Mesendoderm (in vitro differentiated cells): ENCODE measurements around the gene FKBP10. TPM values are rescaled to one million over a fixed set of nuclear protein-coding genes. Genes with fewer than 3 reads are reported as not detected.

ENCODE experiments used
- DNase-seq: peaks from one replicate; pipeline ENCODE4 v3.0.0; 2013
- H2AK5ac ChIP-seq: 2 replicates; pipeline ENCODE4 v1.6.1; 2013; ENCODE audit warnings: low read length, inconsistent platforms
- H2BK120ac ChIP-seq: 2 replicates; pipeline ENCODE4 v1.6.1; 2013; ENCODE audit warnings: low read depth, mild to moderate bottlenecking, low read length, moderate library complexity, mixed read lengths
- H2BK15ac ChIP-seq: replicated peaks from 2 replicates; pipeline ENCODE4 v1.6.1; 2013; ENCODE audit warnings: low read depth, mild to moderate bottlenecking, moderate library complexity
- H2BK5ac ChIP-seq: 2 replicates; pipeline ENCODE4 v1.6.1; 2013; ENCODE audit warnings: low read length, inconsistent platforms
- H3K18ac ChIP-seq: 2 replicates; pipeline ENCODE4 v1.6.1; 2013; ENCODE audit warnings: mild to moderate bottlenecking, low read length, mixed read lengths
- H3K23ac ChIP-seq: one replicate; pipeline ENCODE4 v1.6.1; 2013; ENCODE audit warnings: low read length
- H3K27ac ChIP-seq: 2 replicates; pipeline ENCODE4 v1.5.1; 2013; ENCODE audit warnings: low read depth, mild to moderate bottlenecking, inconsistent platforms, low read length, moderate library complexity
- H3K27me3 ChIP-seq: 2 replicates; pipeline ENCODE4 v1.6.1; 2013; ENCODE audit warnings: low read length, control low read depth, mild to moderate bottlenecking, inconsistent platforms; ENCODE audit not compliant: insufficient read depth, poor library complexity
- H3K36me3 ChIP-seq: 2 replicates; pipeline ENCODE4 v1.6.1; 2013; ENCODE audit warnings: low read length, inconsistent platforms; ENCODE audit not compliant: control insufficient read depth, insufficient read depth
- H3K4ac ChIP-seq: one replicate; pipeline ENCODE4 v1.6.1; 2013; ENCODE audit warnings: low read depth, mild to moderate bottlenecking, low read length, moderate library complexity
- H3K4me1 ChIP-seq: 2 replicates; pipeline ENCODE4 v1.6.1; 2013; ENCODE audit warnings: low read depth, low read length, inconsistent platforms; ENCODE audit not compliant: control insufficient read depth
- H3K4me2 ChIP-seq: 2 replicates; pipeline ENCODE4 v1.6.1; 2013; ENCODE audit warnings: low read length
- H3K4me3 ChIP-seq: 2 replicates; pipeline ENCODE4 v1.5.1; 2013; ENCODE audit warnings: mild to moderate bottlenecking, low read length
- H3K56ac ChIP-seq: one replicate; pipeline ENCODE4 v1.6.1; 2013; ENCODE audit warnings: low read length
- H3K79me1 ChIP-seq: 2 replicates; pipeline ENCODE4 v1.6.1; 2013; ENCODE audit warnings: low read length, inconsistent platforms
- H3K79me2 ChIP-seq: 2 replicates; pipeline ENCODE4 v1.6.1; 2013; ENCODE audit warnings: mild to moderate bottlenecking, low read length; ENCODE audit not compliant: control insufficient read depth, insufficient read depth
- H3K9ac ChIP-seq: 2 replicates; pipeline ENCODE4 v1.6.1; 2013; ENCODE audit warnings: low read length, inconsistent platforms
- H4K5ac ChIP-seq: one replicate; pipeline ENCODE4 v1.6.1; 2013; ENCODE audit warnings: low read length
- H4K8ac ChIP-seq: one replicate; pipeline ENCODE4 v1.6.1; 2013; ENCODE audit warnings: low read depth, mild to moderate bottlenecking, control low read depth, low read length, moderate library complexity
- WGBS: extraction: QIAGEN DNeasy Blood & Tissue Kit; methylation state at CpG from one replicate; pipeline ENCODE4 v1.1.7; 2013; ENCODE audit warnings: low lambda C conversion rate, missing lambda C conversion rate; ENCODE audit not compliant: insufficient coverage; ENCODE audit errors: extremely low coverage; 5-methylcytosine and 5-hydroxymethylcytosine counted together
- polyA plus RNA-seq, 2 experiments: library from polyadenylated mRNA; stranded (reverse); fragments of 200-250 nt; gene quantifications; one replicate each; pipeline ENCODE4 v1.2.3, GENCODE V29; 2013

The FKBP10 gene, protein sequence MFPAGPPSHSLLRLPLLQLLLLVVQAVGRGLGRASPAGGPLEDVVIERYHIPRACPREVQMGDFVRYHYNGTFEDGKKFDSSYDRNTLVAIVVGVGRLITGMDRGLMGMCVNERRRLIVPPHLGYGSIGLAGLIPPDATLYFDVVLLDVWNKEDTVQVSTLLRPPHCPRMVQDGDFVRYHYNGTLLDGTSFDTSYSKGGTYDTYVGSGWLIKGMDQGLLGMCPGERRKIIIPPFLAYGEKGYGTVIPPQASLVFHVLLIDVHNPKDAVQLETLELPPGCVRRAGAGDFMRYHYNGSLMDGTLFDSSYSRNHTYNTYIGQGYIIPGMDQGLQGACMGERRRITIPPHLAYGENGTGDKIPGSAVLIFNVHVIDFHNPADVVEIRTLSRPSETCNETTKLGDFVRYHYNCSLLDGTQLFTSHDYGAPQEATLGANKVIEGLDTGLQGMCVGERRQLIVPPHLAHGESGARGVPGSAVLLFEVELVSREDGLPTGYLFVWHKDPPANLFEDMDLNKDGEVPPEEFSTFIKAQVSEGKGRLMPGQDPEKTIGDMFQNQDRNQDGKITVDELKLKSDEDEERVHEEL
- polyA plus RNA-seq (2013, experiment 1 of 2) = 113 TPM
- polyA plus RNA-seq (2013, experiment 2 of 2) = 114 TPM

DNA sequence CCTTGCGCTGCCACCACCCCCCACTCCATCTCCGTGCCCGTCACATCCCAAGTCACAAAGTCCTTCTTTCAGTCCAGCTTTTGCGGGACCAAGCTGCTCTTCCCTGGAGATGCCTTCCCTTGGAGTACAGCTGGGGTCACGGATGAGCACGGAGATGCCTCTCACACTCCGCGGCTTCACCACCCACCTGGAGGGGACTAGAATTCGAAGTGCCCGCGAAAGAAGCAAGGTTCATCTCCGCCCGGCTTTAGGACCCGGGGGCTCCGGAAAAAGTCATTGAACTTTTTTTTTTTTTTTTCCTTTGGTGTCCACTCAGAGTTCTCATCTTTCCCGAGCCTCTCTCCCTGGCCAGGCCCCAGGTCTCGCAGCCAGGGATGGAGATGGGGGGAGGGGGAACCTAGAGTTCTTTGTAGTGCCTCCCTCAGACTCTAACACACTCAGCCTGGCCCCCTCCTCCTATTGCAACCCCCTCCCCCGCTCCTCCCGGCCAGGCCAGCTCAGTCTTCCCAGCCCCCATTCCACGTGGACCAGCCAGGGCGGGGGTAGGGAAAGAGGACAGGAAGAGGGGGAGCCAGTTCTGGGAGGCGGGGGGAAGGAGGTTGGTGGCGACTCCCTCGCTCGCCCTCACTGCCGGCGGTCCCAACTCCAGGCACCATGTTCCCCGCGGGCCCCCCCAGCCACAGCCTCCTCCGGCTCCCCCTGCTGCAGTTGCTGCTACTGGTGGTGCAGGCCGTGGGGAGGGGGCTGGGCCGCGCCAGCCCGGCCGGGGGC, at the start of gene FKBP10:
Gene FKBP10 (plus strand): TSS at position 624 of the 771 bp plus-strand sequence. CDS start 31 bp downstream, at position 655.
- Histone ChIP-seq H3K56ac (peak within 1 kb of the TSS; percentile 91), H3K27ac (peak within 1 kb of the TSS; percentile 95), H2BK15ac (no peak within 1 kb of the TSS), H2BK120ac (peak within 1 kb of the TSS; percentile 78), H3K79me1 (peaks cover 19% of the 10 kb centered on the region), H3K4me2 (peak within 1 kb of the TSS; percentile 95), H2AK5ac (peak within 1 kb of the TSS; percentile 75), H4K5ac (no peak within 1 kb of the TSS), H3K27me3 (no peaks in the 10 kb centered on the region), H3K9ac (peak within 1 kb of the TSS; percentile 89), H3K36me3 (peaks cover 3% of the 10 kb centered on the region), H3K18ac (peak within 1 kb of the TSS; percentile 96), H4K8ac (peak within 1 kb of the TSS; percentile 28), H3K79me2 (peaks cover 30% of the 10 kb centered on the region), H3K4me1 (peaks cover 6% of the 10 kb centered on the region), H3K4ac (peak within 1 kb of the TSS; percentile 60), H3K4me3 (peak within 1 kb of the TSS; percentile 74), H3K23ac (peak within 1 kb of the TSS; percentile 86), H2BK5ac (peak within 1 kb of the TSS; percentile 65)
- DNase-seq = peak; percentile 98
- WGBS = no CpG with 5 or more reads among the region's 35 CpGs

DNA sequence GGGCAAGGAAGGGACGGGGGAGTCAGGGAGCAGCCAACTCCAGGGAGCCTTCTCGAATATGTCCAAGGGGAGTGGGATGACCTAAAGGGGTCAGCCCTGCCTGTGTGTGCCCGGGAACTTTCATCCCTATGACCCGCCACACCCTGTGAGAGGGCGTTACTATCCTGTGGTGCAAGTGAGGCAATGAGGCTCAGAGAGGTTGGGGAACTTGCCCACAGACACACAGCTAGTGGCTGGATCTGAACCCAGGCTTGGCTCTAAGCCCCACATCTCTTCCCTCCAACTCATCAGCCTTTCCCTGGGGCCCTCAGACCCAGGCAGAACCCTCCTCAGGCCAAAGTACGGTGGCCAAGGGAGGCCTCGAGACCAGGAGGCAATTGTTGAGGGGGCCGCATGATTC, 49.5 kb upstream of the FKBP10 start:
- no peak overlapping the region for H3K4me3 ChIP-seq
- no peak overlapping the region for H3K18ac ChIP-seq
- H2BK5ac ChIP-seq = no peak overlapping the region
- no peaks in the 10 kb centered on the region for H3K27me3 ChIP-seq
- H3K4me1 ChIP-seq = no peaks in the 10 kb centered on the region
- WGBS = no CpG with 5 or more reads among the region's 8 CpGs
- DNase-seq = no peak
- H4K5ac ChIP-seq = no peak overlapping the region
- H3K79me2 ChIP-seq = no peaks in the 10 kb centered on the region
- peaks cover 20% of the 10 kb centered on the region for H3K36me3 ChIP-seq
- no peak overlapping the region for H3K27ac ChIP-seq
- H3K23ac ChIP-seq = no peak overlapping the region
- H3K4me2 ChIP-seq = no peak overlapping the region
- H2AK5ac ChIP-seq = no peak overlapping the region
- H4K8ac ChIP-seq = no peak overlapping the region
- H2BK120ac ChIP-seq = no peak overlapping the region
- no peak overlapping the region for H3K56ac ChIP-seq
- no peak overlapping the region for H3K4ac ChIP-seq
- H3K79me1 ChIP-seq = no peaks in the 10 kb centered on the region
- no peak overlapping the region for H2BK15ac ChIP-seq
- no peak overlapping the region for H3K9ac ChIP-seq

DNA sequence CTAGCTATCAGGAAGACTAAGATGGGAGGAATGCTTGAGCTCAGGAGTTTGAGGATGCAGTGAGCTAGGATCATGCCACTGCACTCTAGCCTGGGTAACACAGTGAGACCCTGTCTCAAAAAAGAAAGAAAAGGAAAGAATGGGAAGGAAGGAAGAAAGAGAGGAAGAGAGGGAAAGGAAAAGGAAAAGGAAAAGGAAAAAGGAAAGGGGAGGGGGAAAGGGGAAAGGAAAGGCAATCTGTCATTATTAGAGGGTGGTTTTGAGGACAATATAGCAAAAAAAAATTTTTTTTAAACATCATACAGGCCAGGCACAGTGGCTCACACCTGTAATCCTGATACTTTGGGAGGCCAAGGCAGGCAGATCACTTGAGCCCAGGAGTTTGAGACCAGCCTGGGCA, 46.7 kb upstream of the FKBP10 start:
- Histone ChIP-seq H3K23ac (no peak overlapping the region), H2BK15ac (no peak overlapping the region), H3K4me3 (no peak overlapping the region), H3K79me2 (no peaks in the 10 kb centered on the region), H3K36me3 (peaks cover 26% of the 10 kb centered on the region), H4K8ac (no peak overlapping the region), H3K9ac (no peak overlapping the region), H3K27ac (no peak overlapping the region), H4K5ac (no peak overlapping the region), H3K79me1 (no peaks in the 10 kb centered on the region), H3K4me2 (no peak overlapping the region), H3K4me1 (no peaks in the 10 kb centered on the region), H2BK5ac (no peak overlapping the region), H3K18ac (no peak overlapping the region), H2AK5ac (no peak overlapping the region), H3K4ac (no peak overlapping the region), H3K56ac (no peak overlapping the region), H3K27me3 (no peaks in the 10 kb centered on the region), H2BK120ac (no peak overlapping the region)
- DNase-seq = no peak

DNA sequence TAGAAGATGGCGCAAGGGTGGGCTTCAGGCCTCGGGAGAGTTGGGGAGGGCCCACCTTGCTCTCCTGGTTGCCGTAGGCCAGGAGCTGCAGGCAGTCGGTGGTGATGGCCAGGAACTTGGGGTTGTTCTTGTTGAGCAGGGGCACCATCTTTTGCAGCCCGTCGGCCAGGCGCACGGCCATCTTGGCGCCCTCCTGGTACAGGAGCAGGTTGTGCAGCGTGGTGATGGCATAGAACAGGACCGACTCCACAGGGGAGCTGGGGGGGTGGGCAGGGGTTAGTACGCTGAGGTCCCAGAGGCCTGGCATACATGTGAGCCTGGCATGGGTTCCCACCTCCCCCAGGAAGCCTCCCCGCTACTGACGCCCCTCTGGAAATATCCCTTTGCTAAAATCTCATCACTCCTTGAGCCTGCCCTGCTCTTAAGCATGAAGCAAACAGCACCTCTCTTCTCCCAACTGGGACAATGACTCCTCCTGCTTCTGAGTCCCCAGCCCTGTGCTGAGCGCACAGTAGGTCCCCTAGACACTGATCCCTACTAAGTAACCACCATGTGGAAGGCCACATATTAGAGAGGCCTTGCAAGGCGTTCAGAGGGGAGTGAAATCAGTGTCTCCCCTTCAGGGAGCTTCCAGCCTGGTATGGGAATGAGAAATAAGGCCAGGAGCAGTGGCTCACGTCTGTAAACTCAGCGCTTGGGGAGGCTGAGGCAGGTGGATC, 45.3 kb upstream of the FKBP10 start:
- no CpG with 5 or more reads among the region's 18 CpGs for WGBS
- Histone ChIP-seq H3K23ac (no peak overlapping the region), H3K27me3 (no peaks in the 10 kb centered on the region), H2BK5ac (no peak overlapping the region), H3K36me3 (peaks cover 26% of the 10 kb centered on the region), H4K5ac (no peak overlapping the region), H3K56ac (no peak overlapping the region), H4K8ac (no peak overlapping the region), H3K79me2 (no peaks in the 10 kb centered on the region), H2AK5ac (no peak overlapping the region), H3K79me1 (peaks cover 5% of the 10 kb centered on the region), H3K4me3 (no peak overlapping the region), H3K4me2 (no peak overlapping the region), H3K18ac (no peak overlapping the region), H3K4ac (no peak overlapping the region), H3K4me1 (peaks cover 3% of the 10 kb centered on the region), H2BK15ac (no peak overlapping the region), H3K9ac (no peak overlapping the region), H2BK120ac (no peak overlapping the region), H3K27ac (no peak overlapping the region)
- no peak for DNase-seq

DNA sequence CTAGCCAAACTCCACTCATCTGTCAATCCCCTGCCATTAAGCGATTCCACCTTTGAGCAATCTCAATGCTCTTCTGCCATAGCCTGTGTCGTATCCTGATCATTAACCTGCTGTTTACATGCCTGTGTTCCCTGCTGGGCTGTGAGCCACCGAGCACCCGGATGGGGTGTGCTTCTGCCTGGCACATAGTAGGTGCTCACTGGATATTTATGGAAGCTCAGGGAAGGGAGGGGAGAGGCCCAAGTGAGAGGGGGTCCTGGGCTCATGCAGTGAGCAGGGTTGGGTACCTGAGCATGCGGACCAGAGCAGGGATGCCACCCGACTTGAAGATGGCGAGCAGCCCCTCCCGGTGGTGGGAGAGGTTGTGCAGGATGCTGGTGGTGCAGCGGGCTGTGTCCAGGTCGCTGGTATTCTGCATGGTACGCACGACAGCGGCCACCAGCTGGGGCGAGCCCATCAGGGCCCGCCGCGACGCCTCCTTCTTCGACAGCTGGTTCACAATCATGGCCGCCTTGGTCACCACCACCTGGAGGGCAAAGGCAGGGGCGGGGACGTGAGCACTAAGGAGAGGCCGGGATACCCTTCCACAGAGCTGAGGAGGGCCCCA, 44.0 kb upstream of the FKBP10 start:
- Histone ChIP-seq H3K79me1 (peaks cover 8% of the 10 kb centered on the region), H4K8ac (no peak overlapping the region), H3K18ac (no peak overlapping the region), H3K27me3 (no peaks in the 10 kb centered on the region), H3K79me2 (peaks cover 4% of the 10 kb centered on the region), H2BK15ac (no peak overlapping the region), H3K56ac (no peak overlapping the region), H2BK5ac (no peak overlapping the region), H3K27ac (no peak overlapping the region), H2AK5ac (no peak overlapping the region), H3K4me1 (peaks cover 8% of the 10 kb centered on the region), H3K4me3 (no peak overlapping the region), H2BK120ac (no peak overlapping the region), H3K4ac (no peak overlapping the region), H4K5ac (no peak overlapping the region), H3K4me2 (no peak overlapping the region), H3K9ac (no peak overlapping the region), H3K23ac (no peak overlapping the region), H3K36me3 (peaks cover 23% of the 10 kb centered on the region)
- no CpG with 5 or more reads among the region's 23 CpGs for WGBS
- no peak for DNase-seq
